HL-60 (cell line): ENCODE measurements around the gene PTPRD.

ENCODE experiments used
- GABPA ChIP-seq: IDR thresholded peaks from 2 replicates; pipeline ENCODE4 v1.6.1; 2012; ENCODE audit warnings: low read depth
- POLR2AphosphoS5 ChIP-seq: IDR thresholded peaks from 2 replicates; pipeline ENCODE4 v1.6.1; 2012; ENCODE audit warnings: low read depth
- REST ChIP-seq: IDR thresholded peaks from 2 replicates; pipeline ENCODE4 v1.6.1; 2012; ENCODE audit warnings: low read depth; ENCODE audit not compliant: insufficient replicate concordance
- TF ChIP-seq, protein P1 (sequence below): IDR thresholded peaks from one replicate; pipeline ENCODE4 v1.5.1; 2011; ENCODE audit warnings: low read length, control low read depth, inconsistent platforms; ENCODE audit not compliant: insufficient read depth

GRCh38 chr9:8647824-8648223, 1965.0 kb downstream of the PTPRD start:
- TF ChIP-seq, protein P1, sequence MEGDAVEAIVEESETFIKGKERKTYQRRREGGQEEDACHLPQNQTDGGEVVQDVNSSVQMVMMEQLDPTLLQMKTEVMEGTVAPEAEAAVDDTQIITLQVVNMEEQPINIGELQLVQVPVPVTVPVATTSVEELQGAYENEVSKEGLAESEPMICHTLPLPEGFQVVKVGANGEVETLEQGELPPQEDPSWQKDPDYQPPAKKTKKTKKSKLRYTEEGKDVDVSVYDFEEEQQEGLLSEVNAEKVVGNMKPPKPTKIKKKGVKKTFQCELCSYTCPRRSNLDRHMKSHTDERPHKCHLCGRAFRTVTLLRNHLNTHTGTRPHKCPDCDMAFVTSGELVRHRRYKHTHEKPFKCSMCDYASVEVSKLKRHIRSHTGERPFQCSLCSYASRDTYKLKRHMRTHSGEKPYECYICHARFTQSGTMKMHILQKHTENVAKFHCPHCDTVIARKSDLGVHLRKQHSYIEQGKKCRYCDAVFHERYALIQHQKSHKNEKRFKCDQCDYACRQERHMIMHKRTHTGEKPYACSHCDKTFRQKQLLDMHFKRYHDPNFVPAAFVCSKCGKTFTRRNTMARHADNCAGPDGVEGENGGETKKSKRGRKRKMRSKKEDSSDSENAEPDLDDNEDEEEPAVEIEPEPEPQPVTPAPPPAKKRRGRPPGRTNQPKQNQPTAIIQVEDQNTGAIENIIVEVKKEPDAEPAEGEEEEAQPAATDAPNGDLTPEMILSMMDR: no peak
- TF ChIP-seq REST (no peak), GABPA (no peak), POLR2AphosphoS5 (no peak)
